OCI-LY7 (cell line): ENCODE results near the gene ACACB. TPM values are rescaled to one million over a fixed set of nuclear protein-coding genes. Genes with fewer than 3 reads are reported as not detected.

Experiments used
- BruUV-seq: library from RNA; stranded (reverse); fragments of 400-500 nt; replicated peaks from 2 replicates; lab custom pipeline; 2021; lab: Mats Ljungman, UMichigan
- CTCF ChIA-PET: fragments of 300-600 bp; sonication (Branson Sonifier 250); formaldehyde crosslinking; loops from one replicate; lab custom pipeline; 2022; ENCODE audit warnings: antibody characterized with exemption; ENCODE audit not compliant: unreplicated experiment; lab: Charles Lee
- POLR2A ChIA-PET: fragments of 300-600 bp; sonication (Branson Sonifier 250); formaldehyde crosslinking; loops from one replicate; lab custom pipeline; 2022; ENCODE audit warnings: antibody characterized with exemption; lab: Charles Lee
- DNase-seq: peaks from one replicate; pipeline ENCODE4 v3.0.0-alpha.2; 2015; ENCODE audit warnings: low spot score
- H2AFZ ChIP-seq: fragments of 200-600 bp; sonication (generic), shearing (Covaris generic); 2 replicates; pipeline ENCODE4 v1.6.1; 2014; ENCODE audit warnings: mild to moderate bottlenecking, antibody characterized with exemption, low read length, moderate library complexity
- H3K27ac ChIP-seq: fragments of 200-600 bp; sonication (generic); 2 replicates; pipeline ENCODE4 v1.5.1; 2014; ENCODE audit warnings: mixed run types, low read depth, mild to moderate bottlenecking, moderate library complexity, low read length, inconsistent platforms; ENCODE audit not compliant: poor library complexity, severe bottlenecking
- H3K36me3 ChIP-seq: fragments of 200-600 bp; sonication (generic); 2 replicates; pipeline ENCODE4 v1.6.1; 2014; ENCODE audit warnings: mild to moderate bottlenecking, antibody characterized with exemption, low read length, moderate library complexity, mixed read lengths; ENCODE audit not compliant: insufficient read depth
- H3K4me1 ChIP-seq: fragments of 200-600 bp; sonication (generic); 2 replicates; pipeline ENCODE4 v1.5.1; 2014; ENCODE audit warnings: mild to moderate bottlenecking, low read length; ENCODE audit not compliant: insufficient read depth, poor library complexity, severe bottlenecking
- H3K4me2 ChIP-seq: fragments of 200-600 bp; sonication (generic); 2 replicates; pipeline ENCODE4 v1.6.1; 2014; ENCODE audit warnings: mild to moderate bottlenecking, low read length
- H3K4me3 ChIP-seq: fragments of 200-600 bp; sonication (generic); 2 replicates; pipeline ENCODE4 v1.5.1; 2014; ENCODE audit warnings: mild to moderate bottlenecking, low read depth, low read length; ENCODE audit not compliant: poor library complexity, severe bottlenecking
- H3K79me2 ChIP-seq: fragments of 200-600 bp; sonication (generic); 2 replicates; pipeline ENCODE4 v1.6.1; 2016; ENCODE audit warnings: low read depth, mild to moderate bottlenecking, low read length, moderate library complexity, mixed read lengths; ENCODE audit not compliant: insufficient read depth
- H3K9me2 ChIP-seq: fragments of 200-600 bp; sonication (generic); 2 replicates; pipeline ENCODE4 v1.6.1; 2016; ENCODE audit warnings: mild to moderate bottlenecking, low read length, mixed read lengths; ENCODE audit not compliant: insufficient read depth
- H3K9me3 ChIP-seq: fragments of 200-600 bp; sonication (generic); 2 replicates; pipeline ENCODE4 v1.6.1; 2014; ENCODE audit warnings: mild to moderate bottlenecking, mixed run types, low read length, mixed read lengths
- H4K20me1 ChIP-seq: fragments of 200-600 bp; sonication (generic); 2 replicates; pipeline ENCODE4 v1.6.1; 2014; ENCODE audit warnings: mild to moderate bottlenecking, antibody characterized with exemption, low read length, moderate library complexity, mixed read lengths; ENCODE audit not compliant: insufficient read depth
- EZH2phosphoT487 ChIP-seq: fragments of 200-600 bp; sonication (generic); IDR thresholded peaks from 2 replicates; pipeline ENCODE4 v1.6.1; 2018; ENCODE audit warnings: low read depth, borderline replicate concordance, mild to moderate bottlenecking, mixed run types, antibody characterized with exemption, low read length, moderate library complexity, mixed read lengths
- intact Hi-C: fragments of 100-400 bp; cut with micrococcal nuclease; formaldehyde crosslinking; loops from one replicate; pipeline ENCODE4 v1.10.0; 2022; ENCODE audit not compliant: unreplicated experiment
- total RNA-seq, 2 experiments: library from RNA; depleted of rRNA in 1 of 2; stranded (reverse); fragments of >200 nt in 1 of 2; shearing (Covaris generic) in 1 of 2; gene quantifications; 2 replicates each; pipeline ENCODE4 v1.2.3, GENCODE V29; 2014 to 2022
- TF ChIP-seq, protein P1 (sequence below): fragments of 200-600 bp; sonication (generic); conservative IDR thresholded peaks from 2 replicates; pipeline ENCODE4 v1.5.1; 2014; ENCODE audit warnings: mild to moderate bottlenecking, antibody characterized with exemption, low read length, moderate library complexity, mixed read lengths

ACACB gene
- total RNA-seq, 2 experiments from 2014 or later: 19.7 to 45.1 TPM

DNA sequence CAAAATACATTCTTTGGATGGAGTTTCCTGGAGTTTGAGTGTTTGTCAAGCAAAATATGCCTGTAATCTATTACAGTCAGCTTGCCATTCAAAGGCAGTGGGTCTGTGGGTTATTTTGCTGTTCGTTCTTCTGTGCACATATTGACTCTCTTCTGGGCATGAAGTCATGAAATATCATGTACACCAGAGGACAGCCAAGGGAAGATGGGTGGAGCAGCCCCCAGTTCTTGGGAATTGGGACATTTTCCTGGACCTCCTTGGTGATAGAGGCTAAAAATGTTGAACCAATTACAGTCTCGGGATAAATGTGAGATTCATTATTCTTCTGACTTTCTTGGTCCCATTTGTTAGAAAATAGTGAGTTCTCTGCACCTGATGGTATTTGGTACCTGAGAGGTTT is 103.6 kb downstream of the ACACB start:
- POLR2A ChIA-PET: no interaction called here
- no TSS peak for BruUV-seq
- intact Hi-C loops: no loop called here

DNA sequence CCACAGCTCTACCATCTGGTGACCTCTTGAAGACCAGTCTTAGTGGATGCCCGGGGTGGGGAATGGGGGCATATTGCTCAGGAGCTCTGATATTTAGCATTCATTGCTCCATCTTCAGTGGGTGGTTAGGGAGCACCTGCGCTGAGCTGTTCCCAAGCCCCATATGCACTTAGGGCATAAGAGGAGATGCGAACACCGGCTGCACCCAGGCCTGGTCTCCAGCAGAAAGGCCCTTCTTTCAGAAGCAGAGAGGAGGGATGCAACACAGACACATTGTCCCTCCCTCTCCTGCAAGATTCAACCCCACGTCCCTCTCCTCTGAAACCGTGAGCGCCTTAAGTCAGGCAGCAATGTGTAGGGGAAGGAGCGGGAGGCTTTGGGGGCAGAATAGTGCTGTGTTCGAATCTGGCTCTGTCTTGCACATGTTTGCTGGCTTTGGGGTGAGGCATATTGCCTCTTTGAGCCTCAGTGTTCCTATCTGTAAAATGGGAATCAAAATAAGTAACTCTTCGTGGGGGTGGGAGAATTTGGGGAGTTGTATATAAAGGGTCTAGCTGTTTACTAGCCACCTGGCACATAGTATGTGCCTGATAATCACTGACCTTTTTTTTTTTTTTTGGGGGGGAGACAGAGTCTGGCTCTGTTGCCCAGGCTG is 105.0 kb downstream of the ACACB start:
- no peaks in the 10 kb centered on the region for H3K9me3 ChIP-seq
- no peak overlapping the region for H3K27ac ChIP-seq
- no peaks in the 10 kb centered on the region for H3K9me2 ChIP-seq
- H3K4me2 ChIP-seq: no peak overlapping the region
- no peak overlapping the region for H2AFZ ChIP-seq
- H3K4me3 ChIP-seq: no peak overlapping the region
- TF ChIP-seq, protein P1, sequence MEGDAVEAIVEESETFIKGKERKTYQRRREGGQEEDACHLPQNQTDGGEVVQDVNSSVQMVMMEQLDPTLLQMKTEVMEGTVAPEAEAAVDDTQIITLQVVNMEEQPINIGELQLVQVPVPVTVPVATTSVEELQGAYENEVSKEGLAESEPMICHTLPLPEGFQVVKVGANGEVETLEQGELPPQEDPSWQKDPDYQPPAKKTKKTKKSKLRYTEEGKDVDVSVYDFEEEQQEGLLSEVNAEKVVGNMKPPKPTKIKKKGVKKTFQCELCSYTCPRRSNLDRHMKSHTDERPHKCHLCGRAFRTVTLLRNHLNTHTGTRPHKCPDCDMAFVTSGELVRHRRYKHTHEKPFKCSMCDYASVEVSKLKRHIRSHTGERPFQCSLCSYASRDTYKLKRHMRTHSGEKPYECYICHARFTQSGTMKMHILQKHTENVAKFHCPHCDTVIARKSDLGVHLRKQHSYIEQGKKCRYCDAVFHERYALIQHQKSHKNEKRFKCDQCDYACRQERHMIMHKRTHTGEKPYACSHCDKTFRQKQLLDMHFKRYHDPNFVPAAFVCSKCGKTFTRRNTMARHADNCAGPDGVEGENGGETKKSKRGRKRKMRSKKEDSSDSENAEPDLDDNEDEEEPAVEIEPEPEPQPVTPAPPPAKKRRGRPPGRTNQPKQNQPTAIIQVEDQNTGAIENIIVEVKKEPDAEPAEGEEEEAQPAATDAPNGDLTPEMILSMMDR: no peak
- TF ChIP-seq EZH2phosphoT487: no peak
- DNase-seq: no peak
- no peaks in the 10 kb centered on the region for H4K20me1 ChIP-seq
- no TSS peak for BruUV-seq
- intact Hi-C loops: no loop called here
- ChIA-PET POLR2A (interaction anchor here (0.6 kb wide), 1 partner anchor 231 kb away, joined by 3 read pairs; no protein-coding TSS in a partner anchor), CTCF (no interaction called here)
- H3K4me1 ChIP-seq: no peaks in the 10 kb centered on the region
- H3K36me3 ChIP-seq: peaks cover 9% of the 10 kb centered on the region; the same call in 1 of the 2 replicates
- H3K79me2 ChIP-seq: no peaks in the 10 kb centered on the region

More for the DNA sequence above, 103.6 kb downstream of the ACACB start:
- Histone ChIP-seq H3K4me3 (no peak overlapping the region), H3K36me3 (peaks cover 9% of the 10 kb centered on the region; the same call in 1 of the 2 replicates), H4K20me1 (no peaks in the 10 kb centered on the region), H3K9me2 (no peaks in the 10 kb centered on the region), H3K27ac (no peak overlapping the region), H3K4me1 (no peaks in the 10 kb centered on the region), H2AFZ (no peak overlapping the region), H3K79me2 (no peaks in the 10 kb centered on the region), H3K4me2 (no peak overlapping the region), H3K9me3 (no peaks in the 10 kb centered on the region)
- CTCF ChIA-PET: no interaction called here
- no peak for DNase-seq
- TF ChIP-seq EZH2phosphoT487: no peak
- TF ChIP-seq, protein P1: no peak

DNA sequence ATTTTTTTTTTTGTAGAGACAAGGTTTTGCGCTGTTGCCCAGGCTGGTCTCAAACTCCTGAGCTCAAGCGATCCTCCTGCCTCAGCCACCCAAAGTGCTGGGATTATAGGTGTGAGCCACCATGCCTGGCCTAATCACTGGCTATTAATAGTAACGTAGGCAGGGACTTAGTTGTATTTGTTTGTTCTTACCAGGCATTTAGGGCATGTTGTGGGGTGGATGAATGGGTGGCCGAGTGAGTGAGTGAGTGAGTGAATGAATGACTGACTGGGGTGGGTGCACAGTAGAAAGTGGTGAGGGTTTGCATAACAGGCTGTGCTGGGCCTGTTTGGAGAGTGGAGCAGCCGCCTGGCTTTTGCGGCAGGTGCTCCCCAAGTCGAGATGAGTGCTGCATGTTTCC is 105.7 kb downstream of the ACACB start:
- intact Hi-C loops: no loop called here
- Histone ChIP-seq H2AFZ (no peak overlapping the region), H4K20me1 (no peaks in the 10 kb centered on the region), H3K4me3 (no peak overlapping the region), H3K79me2 (no peaks in the 10 kb centered on the region), H3K27ac (no peak overlapping the region), H3K4me1 (no peaks in the 10 kb centered on the region), H3K36me3 (peaks cover 9% of the 10 kb centered on the region; the same call in 1 of the 2 replicates), H3K4me2 (no peak overlapping the region), H3K9me3 (no peaks in the 10 kb centered on the region), H3K9me2 (no peaks in the 10 kb centered on the region)
- no peak for TF ChIP-seq EZH2phosphoT487
- TF ChIP-seq, protein P1: no peak
- ChIA-PET POLR2A (no interaction called here), CTCF (no interaction called here)
- no peak for DNase-seq
- BruUV-seq: no TSS peak
